Mononuclear cell (primary cell): Measurements from ENCODE around the gene RBFOX1. TPM values are rescaled to one million over a fixed set of nuclear protein-coding genes. Genes with fewer than 3 reads are reported as not detected.

ENCODE experiments used
- H3K27me3 ChIP-seq: 2 replicates; pipeline ENCODE4 v1.6.0; 2011; ENCODE audit warnings: low read length, control low read depth; ENCODE audit not compliant: insufficient read depth
- H3K4me1 ChIP-seq: 2 replicates; pipeline ENCODE4 v1.5.1; 2011; ENCODE audit warnings: mild to moderate bottlenecking, low read length, control low read depth; ENCODE audit not compliant: insufficient read depth
- H3K4me3 ChIP-seq: 2 replicates; pipeline ENCODE4 v1.5.1; 2011; ENCODE audit warnings: mild to moderate bottlenecking, low read length, moderate library complexity
- H3K9me3 ChIP-seq: 2 replicates; pipeline ENCODE4 v1.5.1; 2011; ENCODE audit warnings: low read depth, mild to moderate bottlenecking, control low read depth, low read length
- total RNA-seq: library from RNA; depleted of rRNA; stranded (reverse); fragments of >200 nt; gene quantifications from one replicate; pipeline ENCODE4 v1.2.3, GENCODE V29; 2012

RBFOX1 gene
- total RNA-seq, 1 donor, result not detected

GRCh38 chr16:7400117-7400890 is 67.7 kb downstream of the RBFOX1 start:
- no peaks in the 10 kb centered on the region for H3K27me3 ChIP-seq
- H3K4me3 ChIP-seq, result no peak overlapping the region
- H3K4me1 ChIP-seq, result no peaks in the 10 kb centered on the region
- no peaks in the 10 kb centered on the region for H3K9me3 ChIP-seq

DNA sequence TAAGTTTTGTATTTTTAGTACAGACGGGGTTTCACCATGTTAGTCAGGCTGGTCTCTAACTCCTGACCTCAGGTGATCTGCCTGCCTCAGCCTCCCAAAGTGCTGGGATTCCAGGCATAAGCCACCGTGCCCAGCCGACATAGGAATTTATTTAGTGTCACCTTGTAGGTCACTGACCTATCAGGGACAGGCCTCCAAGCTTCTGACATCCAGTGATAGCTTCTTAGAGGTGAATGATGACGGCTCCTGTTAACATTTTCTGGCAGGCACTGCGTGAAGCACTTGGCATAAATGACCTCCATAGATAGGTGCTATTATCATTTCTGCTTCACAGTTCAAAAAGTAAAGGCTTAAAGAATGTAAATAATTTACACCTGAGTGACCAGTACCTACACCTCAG is 71.6 kb downstream of the RBFOX1 start:
- Histone ChIP-seq H3K4me3 (no peak overlapping the region), H3K9me3 (no peaks in the 10 kb centered on the region), H3K27me3 (no peaks in the 10 kb centered on the region), H3K4me1 (no peaks in the 10 kb centered on the region)

DNA sequence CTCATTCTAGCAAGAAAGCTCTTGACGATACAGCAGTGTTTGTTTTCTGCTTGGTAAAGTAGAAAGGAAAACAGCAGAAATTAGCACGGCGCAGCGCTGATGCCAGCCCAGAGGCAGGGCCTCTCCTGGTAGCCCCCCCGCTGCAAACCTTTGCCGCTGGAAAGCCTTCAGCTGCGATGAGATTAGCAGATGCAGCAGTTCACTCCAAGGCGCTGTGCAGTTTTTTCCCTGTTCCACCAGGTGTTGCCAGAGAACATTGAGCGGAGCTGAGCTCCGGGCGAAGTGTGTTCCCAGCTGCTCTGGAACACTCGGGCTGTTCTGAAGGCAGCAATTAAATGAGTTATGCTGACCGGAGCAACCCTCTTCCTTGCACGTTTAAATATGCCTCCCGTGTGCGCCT is 72.5 kb downstream of the RBFOX1 start:
- H3K27me3 ChIP-seq, result no peaks in the 10 kb centered on the region
- H3K9me3 ChIP-seq, result no peaks in the 10 kb centered on the region
- no peak overlapping the region for H3K4me3 ChIP-seq
- no peaks in the 10 kb centered on the region for H3K4me1 ChIP-seq

DNA sequence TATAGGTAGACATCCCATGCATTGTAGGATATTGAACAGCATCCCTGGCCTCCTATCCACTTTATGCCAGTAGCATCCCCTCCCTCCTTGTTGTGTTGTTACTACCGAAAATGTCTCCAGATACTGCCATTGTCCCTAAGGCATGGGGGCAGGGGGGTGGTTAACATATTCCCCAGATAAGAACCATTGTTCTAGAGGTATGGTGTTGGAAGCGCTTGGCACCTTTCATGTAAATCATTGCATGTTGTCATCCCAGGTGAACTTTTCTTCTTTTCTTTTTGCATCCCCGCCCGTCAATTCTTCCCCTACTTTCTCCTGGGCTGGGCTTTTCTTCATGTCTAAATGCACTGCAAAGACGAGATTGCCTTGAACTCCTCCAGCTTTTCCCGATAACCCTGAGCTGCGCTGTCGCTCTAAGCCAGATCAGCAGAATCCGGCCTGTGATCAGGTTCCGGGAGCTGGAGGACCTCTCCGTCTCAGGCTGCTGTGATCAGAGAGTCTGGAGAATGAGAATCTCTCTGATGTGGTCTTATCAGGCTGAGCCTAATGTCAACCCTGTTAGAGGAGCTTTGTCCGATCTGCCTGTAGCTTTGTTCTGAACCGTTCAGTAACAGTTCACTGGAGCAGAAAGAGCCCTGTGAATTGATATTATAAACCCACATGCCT is 76.2 kb downstream of the RBFOX1 start:
- no peaks in the 10 kb centered on the region for H3K9me3 ChIP-seq
- no peaks in the 10 kb centered on the region for H3K4me1 ChIP-seq
- H3K27me3 ChIP-seq, result no peaks in the 10 kb centered on the region
- no peak overlapping the region for H3K4me3 ChIP-seq

GRCh38 chr16:7419441-7419840 is 86.8 kb downstream of the RBFOX1 start:
- H3K27me3 ChIP-seq, result no peaks in the 10 kb centered on the region
- H3K4me1 ChIP-seq, result no peaks in the 10 kb centered on the region

GRCh38 chr16:7420079-7420478 is 87.4 kb downstream of the RBFOX1 start:
- Histone ChIP-seq H3K4me1 (no peaks in the 10 kb centered on the region), H3K9me3 (no peaks in the 10 kb centered on the region), H3K27me3 (no peaks in the 10 kb centered on the region), H3K4me3 (no peak overlapping the region)

More at GRCh38 chr16:7419441-7419840, 86.8 kb downstream of the RBFOX1 start:
- no peak overlapping the region for H3K4me3 ChIP-seq
- H3K9me3 ChIP-seq, result no peaks in the 10 kb centered on the region

GRCh38 chr16:7420843-7421242 is 88.2 kb downstream of the RBFOX1 start:
- H3K9me3 ChIP-seq, result no peaks in the 10 kb centered on the region
- H3K4me3 ChIP-seq, result no peak overlapping the region
- H3K27me3 ChIP-seq, result no peaks in the 10 kb centered on the region
- H3K4me1 ChIP-seq, result no peaks in the 10 kb centered on the region

DNA sequence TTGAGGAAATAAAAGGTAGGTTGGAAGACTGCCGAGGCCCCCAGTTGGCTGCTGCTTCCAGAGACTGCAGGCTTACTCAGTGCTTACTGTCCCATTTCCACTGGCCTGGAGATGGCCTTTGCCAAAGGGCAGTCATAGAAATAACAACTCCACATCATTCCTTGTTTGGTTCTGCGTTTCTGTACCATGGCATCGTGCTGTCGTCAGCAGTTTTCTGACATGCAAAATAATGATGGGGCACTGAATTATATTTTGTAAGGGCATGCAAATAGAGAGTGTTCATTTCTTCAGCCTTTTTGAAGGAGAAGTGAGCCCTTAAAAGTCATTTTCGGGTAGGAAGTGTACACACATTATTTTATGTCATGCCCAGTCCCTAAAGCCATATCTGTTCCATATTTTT is 88.9 kb downstream of the RBFOX1 start:
- H3K9me3 ChIP-seq, result no peaks in the 10 kb centered on the region
- no peaks in the 10 kb centered on the region for H3K4me1 ChIP-seq
- H3K27me3 ChIP-seq, result no peaks in the 10 kb centered on the region
- no peak overlapping the region for H3K4me3 ChIP-seq

DNA sequence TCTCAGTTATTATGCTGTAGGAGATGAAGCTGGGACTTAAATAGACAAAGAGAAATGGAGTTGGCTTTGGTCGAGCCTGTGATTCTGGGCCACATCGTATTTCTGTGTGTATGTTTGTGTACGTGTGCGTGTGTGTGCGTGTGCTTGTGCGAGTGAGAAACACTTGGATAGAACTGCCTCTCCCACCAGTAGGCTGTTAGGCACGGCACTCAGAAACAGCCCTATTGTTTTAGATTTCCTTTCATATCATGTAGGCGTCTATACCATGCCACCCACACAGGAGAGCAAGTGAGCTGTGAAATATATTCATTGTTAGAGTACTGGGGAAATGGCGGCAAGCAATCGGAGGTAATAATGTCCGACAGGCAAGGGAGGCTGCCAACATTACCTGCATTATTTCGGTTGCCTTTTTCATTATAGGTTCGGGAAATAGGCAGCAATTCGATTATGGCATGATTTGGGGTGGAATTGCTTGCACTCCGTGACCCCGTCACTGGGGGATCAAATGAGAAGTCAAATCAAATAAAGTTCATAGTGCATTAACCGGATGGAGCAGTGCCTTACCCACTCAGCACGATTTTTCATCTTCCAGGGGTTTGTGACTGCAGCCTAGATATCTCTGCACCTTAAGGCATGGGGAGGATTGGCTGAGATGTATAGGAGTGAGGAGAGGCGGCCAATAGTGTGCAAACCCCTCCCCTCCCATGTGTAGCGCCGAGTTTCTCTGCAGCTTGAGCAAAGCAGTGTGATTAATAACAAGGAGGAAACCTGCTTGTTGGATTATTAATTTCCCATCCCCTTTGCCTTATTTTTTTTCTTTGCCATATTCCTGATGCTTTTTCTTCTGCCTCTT is 89.6 kb downstream of the RBFOX1 start:
- Histone ChIP-seq H3K9me3 (no peaks in the 10 kb centered on the region), H3K27me3 (no peaks in the 10 kb centered on the region), H3K4me1 (no peaks in the 10 kb centered on the region), H3K4me3 (no peak overlapping the region)

GRCh38 chr16:7423434-7424044 is 90.9 kb downstream of the RBFOX1 start:
- Histone ChIP-seq H3K9me3 (no peaks in the 10 kb centered on the region), H3K4me1 (no peaks in the 10 kb centered on the region), H3K27me3 (no peaks in the 10 kb centered on the region), H3K4me3 (no peak overlapping the region)

GRCh38 chr16:7426161-7426560 is 93.5 kb downstream of the RBFOX1 start:
- no peaks in the 10 kb centered on the region for H3K27me3 ChIP-seq
- no peaks in the 10 kb centered on the region for H3K9me3 ChIP-seq
- H3K4me1 ChIP-seq, result no peaks in the 10 kb centered on the region
- no peak overlapping the region for H3K4me3 ChIP-seq

DNA sequence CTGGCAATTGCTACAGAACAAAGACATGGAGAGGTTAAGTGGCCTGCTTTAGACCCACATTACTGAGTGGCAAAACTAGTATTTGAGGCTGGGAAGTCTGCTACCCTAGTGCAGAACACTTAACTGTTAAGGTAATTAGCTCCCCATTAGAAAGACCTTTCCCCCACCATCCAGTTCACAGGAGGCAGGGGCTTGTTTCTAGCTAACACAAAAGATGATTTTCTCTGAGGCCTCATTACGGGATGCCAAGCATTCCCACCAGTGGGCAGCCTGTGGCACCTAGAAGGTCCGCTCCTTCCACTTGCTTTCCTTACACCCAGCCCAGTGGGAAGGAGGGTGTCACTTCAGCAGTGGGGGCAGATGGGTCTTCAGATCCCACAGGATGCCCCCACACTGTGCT is 99.1 kb downstream of the RBFOX1 start:
- no peaks in the 10 kb centered on the region for H3K4me1 ChIP-seq
- H3K27me3 ChIP-seq, result no peaks in the 10 kb centered on the region
- no peaks in the 10 kb centered on the region for H3K9me3 ChIP-seq
- no peak overlapping the region for H3K4me3 ChIP-seq

DNA sequence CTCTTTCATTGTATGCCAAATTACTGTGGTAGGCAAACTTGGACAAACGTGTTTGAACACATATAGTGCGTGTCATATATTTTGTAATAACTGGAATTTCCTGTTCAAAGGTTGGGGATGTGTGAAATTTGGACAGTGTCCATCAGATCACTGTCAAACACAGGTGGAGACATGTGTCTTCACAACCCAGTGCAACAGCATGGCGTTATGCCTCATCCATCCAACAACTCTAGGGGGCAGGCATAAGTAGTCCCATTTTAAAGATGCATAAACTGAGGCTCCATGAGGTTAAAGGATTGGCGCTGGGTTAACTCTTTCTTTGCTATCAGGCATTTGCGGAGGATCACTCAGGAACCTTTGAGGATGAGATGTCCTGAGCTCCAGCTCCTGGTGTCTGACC is 103.7 kb downstream of the RBFOX1 start:
- no peaks in the 10 kb centered on the region for H3K9me3 ChIP-seq
- H3K4me3 ChIP-seq, result no peak overlapping the region
- H3K4me1 ChIP-seq, result no peaks in the 10 kb centered on the region
- H3K27me3 ChIP-seq, result no peaks in the 10 kb centered on the region

- H3K4me1 ChIP-seq, result no peaks in the 10 kb centered on the region
- H3K27me3 ChIP-seq, result no peaks in the 10 kb centered on the region
- H3K4me3 ChIP-seq, result no peak overlapping the region
- H3K9me3 ChIP-seq, result no peaks in the 10 kb centered on the region
These were observed 104.6 kb downstream of the RBFOX1 start for GRCh38 chr16:7437135-7437804.
